GM21619 (cell line): Measurements from ENCODE around the gene NPAS2.

ENCODE experiments used
- ATAC-seq: cut with Tn5 transposase; IDR thresholded peaks from one replicate; pipeline ENCODE4 v1.9.1; 2021; ENCODE audit not compliant: unreplicated experiment

Gene NPAS2

GRCh38 chr2:100938031-100939026, 118.4 kb downstream of the NPAS2 start:
- no peak for ATAC-seq

- no peak for ATAC-seq
Observed at GRCh38 chr2:100939445-100939844, 119.5 kb downstream of the NPAS2 start.

GRCh38 chr2:100940240-100940639, 120.3 kb downstream of the NPAS2 start:
- no peak for ATAC-seq

- no peak for ATAC-seq
Observed at GRCh38 chr2:100940766-100941645, 121.1 kb downstream of the NPAS2 start.

GRCh38 chr2:100941646-100942240, 121.8 kb downstream of the NPAS2 start:
- ATAC-seq = no peak

GRCh38 chr2:100944617-100945432, 124.9 kb downstream of the NPAS2 start:
- no peak for ATAC-seq

- no peak for ATAC-seq
Observed at GRCh38 chr2:100945433-100945740, 125.4 kb downstream of the NPAS2 start.

GRCh38 chr2:100945930-100946607, 126.1 kb downstream of the NPAS2 start:
- ATAC-seq = no peak

- no peak for ATAC-seq
Observed at GRCh38 chr2:100948942-100949811, 129.2 kb downstream of the NPAS2 start.

GRCh38 chr2:100952512-100952911, 132.6 kb downstream of the NPAS2 start:
- no peak for ATAC-seq

- no peak for ATAC-seq
Observed at GRCh38 chr2:100953406-100954043, 133.6 kb downstream of the NPAS2 start.

- no peak for ATAC-seq
Observed at GRCh38 chr2:100954044-100954420, 134.1 kb downstream of the NPAS2 start.

GRCh38 chr2:100955226-100955625, 135.3 kb downstream of the NPAS2 start:
- no peak for ATAC-seq

- no peak for ATAC-seq
Observed at GRCh38 chr2:100956081-100956480, 136.1 kb downstream of the NPAS2 start.

GRCh38 chr2:100957996-100958653, 138.2 kb downstream of the NPAS2 start:
- ATAC-seq = no peak

- no peak for ATAC-seq
Observed at GRCh38 chr2:100959225-100959880, 139.4 kb downstream of the NPAS2 start.

- ATAC-seq = no peak
Observed at GRCh38 chr2:100960688-100961087, 140.7 kb downstream of the NPAS2 start.
